Measurements from ENCODE around the gene RYR2.

Gene RYR2

DNA sequence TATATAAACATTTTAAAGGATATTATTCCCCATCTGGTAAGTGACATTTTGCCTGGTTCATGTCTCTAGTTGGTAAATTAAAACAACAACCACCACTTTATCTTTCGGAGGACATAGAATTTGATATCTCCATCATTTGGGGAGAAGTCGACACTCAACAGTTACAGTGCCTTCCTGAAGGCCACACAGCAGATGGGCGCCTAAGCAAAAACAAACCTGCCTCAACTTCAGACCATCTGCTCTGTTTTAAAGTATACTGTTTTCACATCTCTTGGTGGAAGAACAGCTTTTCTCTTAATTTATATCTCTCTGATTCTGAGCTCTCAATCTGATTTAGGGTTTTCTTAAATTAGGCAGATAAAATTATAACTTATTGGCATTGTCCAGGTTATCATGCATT, 282.2 kb downstream of the RYR2 start:
- TF ChIP-seq, protein P1, sequence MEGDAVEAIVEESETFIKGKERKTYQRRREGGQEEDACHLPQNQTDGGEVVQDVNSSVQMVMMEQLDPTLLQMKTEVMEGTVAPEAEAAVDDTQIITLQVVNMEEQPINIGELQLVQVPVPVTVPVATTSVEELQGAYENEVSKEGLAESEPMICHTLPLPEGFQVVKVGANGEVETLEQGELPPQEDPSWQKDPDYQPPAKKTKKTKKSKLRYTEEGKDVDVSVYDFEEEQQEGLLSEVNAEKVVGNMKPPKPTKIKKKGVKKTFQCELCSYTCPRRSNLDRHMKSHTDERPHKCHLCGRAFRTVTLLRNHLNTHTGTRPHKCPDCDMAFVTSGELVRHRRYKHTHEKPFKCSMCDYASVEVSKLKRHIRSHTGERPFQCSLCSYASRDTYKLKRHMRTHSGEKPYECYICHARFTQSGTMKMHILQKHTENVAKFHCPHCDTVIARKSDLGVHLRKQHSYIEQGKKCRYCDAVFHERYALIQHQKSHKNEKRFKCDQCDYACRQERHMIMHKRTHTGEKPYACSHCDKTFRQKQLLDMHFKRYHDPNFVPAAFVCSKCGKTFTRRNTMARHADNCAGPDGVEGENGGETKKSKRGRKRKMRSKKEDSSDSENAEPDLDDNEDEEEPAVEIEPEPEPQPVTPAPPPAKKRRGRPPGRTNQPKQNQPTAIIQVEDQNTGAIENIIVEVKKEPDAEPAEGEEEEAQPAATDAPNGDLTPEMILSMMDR (IDR thresholded peaks at IDR 0.05) = no peak

DNA sequence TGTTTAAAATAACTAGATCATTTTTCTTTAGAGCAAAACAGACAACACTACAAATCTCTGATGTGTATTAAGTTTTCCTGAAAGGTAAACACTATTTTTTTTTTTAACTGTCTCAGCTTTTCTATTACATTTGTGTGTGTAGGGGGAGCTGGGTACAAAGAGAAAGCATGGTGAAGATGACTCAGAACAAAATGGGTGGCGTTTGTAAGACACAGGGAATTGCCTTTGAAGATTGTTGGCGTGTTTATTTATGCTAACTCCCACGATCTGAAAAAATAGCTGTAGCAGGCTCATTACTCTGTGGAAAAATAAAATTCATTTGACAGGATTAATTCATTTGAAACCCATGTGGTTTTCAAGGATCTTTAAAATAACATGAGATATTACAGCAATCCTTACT, 285.1 kb downstream of the RYR2 start:
- TF ChIP-seq, protein P1 (IDR thresholded peaks at IDR 0.05) = no peak

DNA sequence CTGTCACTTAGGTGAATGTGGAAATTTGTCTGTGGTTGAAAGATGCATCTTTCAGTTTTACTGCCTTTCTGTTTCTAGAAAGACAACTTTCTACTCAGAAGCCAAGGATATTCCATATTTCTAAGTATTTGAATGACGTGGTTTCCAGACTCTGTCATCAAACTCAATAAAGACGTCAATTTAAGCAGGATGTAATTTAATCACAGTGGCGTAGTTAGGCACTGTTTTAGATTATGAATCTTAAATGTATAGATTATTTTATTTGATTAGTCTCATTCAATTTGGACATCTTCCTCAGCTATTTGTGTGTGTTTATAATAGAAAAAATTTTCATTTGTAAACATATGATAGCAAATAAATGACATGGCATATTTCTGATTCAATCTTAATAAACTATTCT, 298.9 kb downstream of the RYR2 start:
- TF ChIP-seq, protein P1 (IDR thresholded peaks at IDR 0.05) = no peak

DNA sequence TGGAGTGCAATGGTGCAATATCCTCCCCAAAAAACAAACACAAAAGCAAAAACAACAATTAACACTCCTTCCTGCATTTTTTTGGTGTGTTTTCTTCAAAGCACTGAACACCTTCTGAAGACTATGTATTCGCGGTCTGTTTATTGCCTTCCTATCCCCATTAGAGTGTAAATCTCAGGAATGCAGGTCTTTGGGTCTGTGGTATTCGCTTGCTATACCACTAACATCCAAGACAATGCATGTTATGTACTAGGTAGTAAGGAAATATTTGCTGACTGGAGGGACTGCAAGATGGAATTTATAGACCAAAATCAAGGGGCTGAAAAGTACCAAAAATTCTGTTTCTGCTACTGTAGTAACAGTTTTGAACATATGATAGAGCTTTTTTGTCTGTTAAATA, 299.4 kb downstream of the RYR2 start:
- TF ChIP-seq, protein P1 (IDR thresholded peaks at IDR 0.05) = no peak

DNA sequence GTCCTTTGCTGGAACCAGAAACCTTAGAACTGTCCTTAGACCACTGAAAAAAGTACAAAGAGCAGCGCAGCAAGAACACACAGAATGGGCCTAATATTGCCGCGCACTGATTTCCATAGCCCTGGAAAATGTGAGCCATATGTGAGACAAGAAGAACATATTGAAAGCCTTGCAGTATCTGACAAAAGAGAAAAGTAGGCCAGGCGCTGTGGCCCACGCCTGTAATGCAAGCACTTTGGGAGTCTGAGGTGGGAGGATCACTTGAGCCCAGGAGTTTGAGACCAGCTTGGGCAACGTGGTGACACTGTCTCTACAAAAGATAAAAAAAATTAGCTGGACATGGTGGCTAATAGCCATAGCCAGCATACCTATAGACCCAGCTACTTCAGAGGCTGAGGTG, 300.7 kb downstream of the RYR2 start:
- TF ChIP-seq, protein P1 (IDR thresholded peaks at IDR 0.05) = no peak

DNA sequence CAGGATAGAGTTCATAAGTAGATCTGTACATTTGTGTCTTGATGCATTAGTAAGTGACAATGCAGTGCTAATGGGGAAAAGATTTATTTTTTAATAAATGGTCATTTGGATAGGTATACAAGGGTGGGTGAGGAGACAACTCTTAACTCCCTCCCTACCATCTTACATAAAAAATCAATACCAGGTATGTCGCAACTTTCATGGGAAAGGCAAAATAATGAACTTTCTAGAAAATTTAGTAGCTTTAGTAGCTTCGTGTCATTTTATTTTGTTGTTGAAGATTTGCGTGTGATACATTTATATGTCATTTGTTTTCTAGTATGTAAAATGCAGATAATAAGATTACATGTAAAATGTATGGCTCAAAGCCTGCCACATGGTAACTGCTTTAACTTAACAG, 310.8 kb downstream of the RYR2 start:
- TF ChIP-seq, protein P1 (IDR thresholded peaks at IDR 0.05) = no peak

DNA sequence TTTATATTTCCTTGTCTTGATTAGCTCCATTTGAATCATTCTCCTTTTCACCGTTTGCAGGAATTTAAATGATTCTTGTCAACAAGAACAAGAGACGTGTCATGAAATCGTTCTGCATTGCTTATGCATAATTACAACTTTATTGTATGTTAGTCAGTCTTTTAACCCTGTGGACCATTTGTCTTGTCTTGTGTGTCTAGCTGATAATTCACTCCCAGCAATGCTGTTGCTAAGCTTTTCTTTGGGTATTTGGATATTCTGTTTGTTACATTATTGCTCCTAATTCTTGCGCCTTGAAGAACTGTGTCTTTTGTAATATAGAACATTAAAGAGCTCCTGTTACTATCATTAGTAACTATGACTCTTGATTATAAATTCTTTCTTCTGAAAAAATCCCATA, 311.9 kb downstream of the RYR2 start:
- TF ChIP-seq, protein P1 (IDR thresholded peaks at IDR 0.05) = no peak

DNA sequence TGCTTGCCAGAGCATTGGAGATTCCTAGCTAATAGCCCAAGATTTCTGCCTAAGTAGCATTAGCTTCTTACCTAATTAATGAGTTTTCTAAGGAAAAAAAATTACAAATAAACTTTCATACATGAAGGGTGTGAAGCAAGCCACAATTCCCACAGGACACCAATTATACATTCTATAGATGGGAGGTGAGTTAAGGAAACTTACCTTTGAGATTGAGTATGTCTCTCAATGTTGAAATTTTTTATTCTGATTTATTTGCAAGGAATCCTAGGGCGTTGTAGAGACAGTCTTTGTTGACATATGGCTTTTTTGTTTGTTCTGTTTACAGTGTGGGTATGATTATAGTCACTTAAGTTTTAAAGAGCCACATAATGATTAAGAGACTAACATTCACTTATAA, 313.0 kb downstream of the RYR2 start:
- TF ChIP-seq, protein P1 (IDR thresholded peaks at IDR 0.05) = no peak
